GM18502 (cell line): Measurements from ENCODE around the gene CPXM2.

Experiments used
- ATAC-seq: cut with Tn5 transposase; IDR thresholded peaks from one replicate; pipeline ENCODE4 v1.9.1; 2021; ENCODE audit warnings: mild to moderate bottlenecking; ENCODE audit not compliant: unreplicated experiment, poor library complexity

CPXM2 gene

DNA sequence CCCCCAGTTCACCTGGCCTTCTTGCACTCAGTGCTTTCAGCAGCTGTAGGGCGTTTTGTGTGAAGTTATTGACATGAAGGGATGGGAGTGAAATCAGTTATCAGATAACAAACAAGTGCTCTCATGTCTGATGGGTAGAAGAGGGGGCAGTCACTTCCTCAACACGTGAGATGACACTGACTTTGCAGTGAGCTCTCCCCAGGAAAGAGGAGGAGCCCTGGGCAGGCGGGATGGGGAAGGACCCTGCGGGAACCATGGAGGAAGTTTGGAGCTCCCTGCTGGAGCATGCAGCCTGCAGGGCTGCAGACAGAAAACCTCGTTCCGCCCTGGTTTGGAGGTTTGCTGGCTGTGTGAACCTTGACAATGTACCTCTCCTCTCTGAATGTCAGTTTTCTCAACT lies 186.8 kb downstream of the CPXM2 start:
- no peak for ATAC-seq

DNA sequence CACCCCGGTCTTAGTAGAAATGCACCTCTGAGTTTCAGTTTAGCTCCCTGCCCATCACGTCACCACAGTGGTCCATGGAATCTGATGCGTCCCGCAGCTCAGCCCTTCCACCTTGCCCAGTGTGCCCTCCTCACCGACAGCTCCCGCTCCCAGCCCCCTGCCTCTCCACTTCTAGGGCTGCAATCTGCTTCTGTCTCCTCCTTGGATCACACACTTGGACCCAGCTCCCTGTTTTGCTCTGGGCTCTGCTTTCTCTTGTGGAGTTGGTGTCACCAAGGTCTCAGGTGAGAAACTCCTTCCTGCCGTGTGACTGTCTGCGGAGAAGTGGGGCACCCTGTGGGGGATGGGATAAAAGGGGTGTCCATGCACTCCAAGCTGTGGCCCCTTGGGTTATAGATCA lies 187.5 kb downstream of the CPXM2 start:
- no peak for ATAC-seq

GRCh38 chr10:123703195-123703790 lies 188.3 kb downstream of the CPXM2 start:
- no peak for ATAC-seq
